Upper lobe of left lung (tissue), 6 donors: ENCODE results near the gene TUBB2A. TPM values are rescaled to one million over a fixed set of nuclear protein-coding genes. Genes with fewer than 3 reads are reported as not detected.

ENCODE experiments used
- ATAC-seq, 2 donors: fragments of 200-7000 bp; cut with Tn5 transposase; one replicate each; pipeline ENCODE4 v1.9.1; 2022; ENCODE audit warnings: mild to moderate bottlenecking in 2 of 2, moderate library complexity in 2 of 2; ENCODE audit not compliant: low FRiP score in 2 of 2
- DNase-seq, 2 donors: peaks; one replicate each; pipeline ENCODE4 v3.0.0-alpha.2; 2019 to 2020
- H3K27ac ChIP-seq, 4 donors: fragments of 200-600 bp; sonication (generic); one replicate each; pipeline ENCODE4 v1.5.1; 2016 to 2019
- H3K27me3 ChIP-seq, 4 donors: fragments of 200-600 bp; sonication (generic); one replicate each; pipeline ENCODE4 v1.5.1; 2017 to 2019
- H3K36me3 ChIP-seq, 4 donors: fragments of 200-600 bp; sonication (generic); one replicate each; pipeline ENCODE4 v1.5.1; 2016 to 2019
- H3K4me1 ChIP-seq, 4 donors: fragments of 200-600 bp; sonication (generic); one replicate each; pipeline ENCODE4 v1.5.1; 2018 to 2019
- H3K4me3 ChIP-seq, 4 donors: fragments of 200-600 bp; sonication (generic); one replicate each; pipeline ENCODE4 v1.5.1; 2017 to 2019; ENCODE audit warnings: mild to moderate bottlenecking in 2 of 4, moderate library complexity in 1 of 4
- H3K9me3 ChIP-seq, 4 donors: fragments of 200-600 bp; sonication (generic); one replicate each; pipeline ENCODE4 v1.5.1; 2018 to 2019
- CTCF ChIP-seq, 6 experiments: fragments of 450-650 bp in 4 of 6; fragments of 200-600 bp in 2 of 6; sonication (generic) in 2 of 6; IDR thresholded peaks; one replicate each; pipeline ENCODE4 v1.5.1; 2016 to 2019; ENCODE audit warnings: antibody characterized with exemption in 6 of 6
- EP300 ChIP-seq, 4 donors: sonication (generic); formaldehyde crosslinking; IDR thresholded peaks; one replicate each; pipeline ENCODE4 v1.5.1; 2017; ENCODE audit warnings: antibody characterized with exemption in 4 of 4, control low read depth in 2 of 4
- POLR2A ChIP-seq, 4 donors: fragments of 450-650 bp; IDR thresholded peaks; one replicate each; pipeline ENCODE4 v1.5.1; 2016 to 2017; ENCODE audit warnings: antibody characterized with exemption in 4 of 4, mild to moderate bottlenecking in 2 of 4
- POLR2AphosphoS5 ChIP-seq, 2 donors: sonication (generic); formaldehyde crosslinking; IDR thresholded peaks; one replicate each; pipeline ENCODE4 v1.5.1; 2017; ENCODE audit warnings: antibody characterized with exemption in 2 of 2
- WGBS, 2 donors: methylation state at CpG; one replicate each; pipeline ENCODE4 v1.1.5; 2017 to 2018; 5-methylcytosine and 5-hydroxymethylcytosine counted together
- total RNA-seq, 6 donors: library from RNA; depleted of rRNA in 4 of 6; stranded (reverse); fragments of >200 nt in 4 of 6; gene quantifications; one replicate each; pipeline versions ENCODE4 v1.1.0 to v1.2.1, GENCODE V29; 2016 to 2021
- donor health status: DM: no; HTN: no; CAD: no; lungs with moderate emphysema.
- donor health status: DM: no; HTN: yes; CAD: no; lungs with severe emphysema.

The TUBB2A gene
- total RNA-seq, 6 donors from 2014 or later, result 6.3 to 29.5 (median 15.1) TPM

DNA sequence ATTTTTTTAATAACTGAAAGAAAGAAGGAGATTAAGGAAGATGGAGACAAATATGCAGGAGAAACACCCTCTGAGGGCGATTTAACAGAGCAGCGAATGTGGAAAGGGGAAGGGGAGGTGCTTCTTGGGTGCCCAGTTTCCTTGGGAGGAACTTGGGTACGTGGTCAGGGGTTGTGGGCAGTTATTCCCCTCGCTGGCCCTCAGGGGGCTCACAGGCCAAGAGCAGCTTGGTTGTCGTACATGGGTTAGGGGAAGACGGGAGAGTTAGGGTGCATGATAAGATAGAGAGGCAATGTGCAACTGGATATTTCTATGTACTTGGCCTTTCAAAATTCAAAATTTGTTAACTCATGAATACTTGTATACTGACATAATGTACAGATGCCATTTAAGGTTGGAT lies 7.0 kb upstream of the TUBB2A start:
- H3K36me3 ChIP-seq, result no peaks in the 10 kb centered on the region
- DNase-seq, result no peak
- TF ChIP-seq EP300 (IDR thresholded peaks at IDR 0.05) (no peak), POLR2AphosphoS5 (IDR thresholded peaks at IDR 0.05) (no peak), CTCF (IDR thresholded peaks at IDR 0.05) (no peak), POLR2A (IDR thresholded peaks at IDR 0.05) (no peak)
- H3K27me3 ChIP-seq, result no peaks in the 10 kb centered on the region
- no peak overlapping the region for H3K27ac ChIP-seq
- H3K4me3 ChIP-seq, result no peak overlapping the region
- H3K9me3 ChIP-seq, result no peaks in the 10 kb centered on the region
- H3K4me1 ChIP-seq, result peaks cover 5 to 18% (median 6%) of the 10 kb centered on the region in 4 donors
- 69 to 86% methylated on average over 6 of the region's 6 CpGs for WGBS, 2 donors
- ATAC-seq, result no peak

DNA sequence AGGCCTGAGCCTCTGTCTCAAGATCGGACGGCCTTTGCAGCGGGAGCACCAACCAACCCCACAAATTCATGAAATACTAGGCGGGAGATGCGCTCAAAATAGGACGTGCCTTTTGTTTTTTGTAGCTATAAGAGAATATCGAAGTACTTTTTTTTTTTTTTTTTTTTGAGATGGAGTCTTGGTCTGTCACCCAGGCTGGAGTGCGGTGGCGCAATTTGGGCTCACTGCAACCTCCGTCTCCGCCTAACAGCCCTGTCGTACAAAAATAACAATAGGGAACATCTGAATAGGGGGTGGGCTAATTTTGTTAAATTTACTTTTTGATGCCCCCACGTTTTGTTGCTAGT lies 5.9 kb upstream of the TUBB2A start:
- peak in 1 of 2 donors; percentile 59 for DNase-seq
- peak overlapping the region; percentile 84 to 90 (median 87) for H3K27ac ChIP-seq
- H3K4me3 ChIP-seq, result peak overlapping the region in 3 of 4 donors; percentile 50 to 87 (median 76)
- TF ChIP-seq POLR2A (IDR thresholded peaks at IDR 0.05), result no peak
- no peak for TF ChIP-seq CTCF (IDR thresholded peaks at IDR 0.05)
- TF ChIP-seq EP300 (IDR thresholded peaks at IDR 0.05), result no peak
- no peak for TF ChIP-seq POLR2AphosphoS5 (IDR thresholded peaks at IDR 0.05)
- no peaks in the 10 kb centered on the region for H3K36me3 ChIP-seq
- H3K4me1 ChIP-seq, result peaks cover 5 to 18% (median 6%) of the 10 kb centered on the region in 4 donors
- H3K27me3 ChIP-seq, result no peaks in the 10 kb centered on the region
- no peaks in the 10 kb centered on the region for H3K9me3 ChIP-seq
- ATAC-seq, result peak in 1 of 2 donors; percentile 3
- 22 to 24% methylated on average over 13 of the region's 13 CpGs for WGBS, 2 donors

- 0% methylated on average over 8 to 19 of the region's 74 CpGs for WGBS, 2 donors
- ATAC-seq, result peak; percentile 91 to 92
- no peaks in the 10 kb centered on the region for H3K27me3 ChIP-seq
- TF ChIP-seq POLR2AphosphoS5 (IDR thresholded peaks at IDR 0.05), result peak; percentile 18 to 40
- peak in 4 of 6 experiments; percentile 22 to 53 (median 34) for TF ChIP-seq CTCF (IDR thresholded peaks at IDR 0.05)
- TF ChIP-seq EP300 (IDR thresholded peaks at IDR 0.05), result no peak
- peak in 2 of 4 donors; percentile 57 to 71 for TF ChIP-seq POLR2A (IDR thresholded peaks at IDR 0.05)
- H3K27ac ChIP-seq, result peak overlapping the region; percentile 84 to 90 (median 87)
- H3K9me3 ChIP-seq, result no peaks in the 10 kb centered on the region
- DNase-seq, result peak; percentile 72 to 95
- H3K4me3 ChIP-seq, result peak overlapping the region; percentile 50 to 87 (median 68)
- no peaks in the 10 kb centered on the region for H3K36me3 ChIP-seq
- peaks cover 5 to 22% (median 7%) of the 10 kb centered on the region in 4 donors for H3K4me1 ChIP-seq
These were observed 5.4 kb upstream of the TUBB2A start for GRCh38 chr6:3162565-3163247.

- DNase-seq, result no peak
- no peak for ATAC-seq
- Histone ChIP-seq H3K27me3 (no peaks in the 10 kb centered on the region), H3K4me1 (peaks cover 5 to 24% (median 8%) of the 10 kb centered on the region in 4 donors), H3K4me3 (peak overlapping the region in 3 of 4 donors; percentile 50 to 87 (median 76)), H3K36me3 (no peaks in the 10 kb centered on the region), H3K9me3 (no peaks in the 10 kb centered on the region), H3K27ac (peak overlapping the region in 3 of 4 donors; percentile 84 to 90 (median 90))
- TF ChIP-seq POLR2AphosphoS5 (IDR thresholded peaks at IDR 0.05) (no peak), CTCF (IDR thresholded peaks at IDR 0.05) (no peak), EP300 (IDR thresholded peaks at IDR 0.05) (no peak), POLR2A (IDR thresholded peaks at IDR 0.05) (no peak)
- 57 to 62% methylated on average over 6 to 7 of the region's 7 CpGs for WGBS, 2 donors
These were observed 4.7 kb upstream of the TUBB2A start for GRCh38 chr6:3162067-3162497.
